WI38 (cell line): ENCODE results near the gene CEND1.

ENCODE experiments used
- H3K4me3 ChIP-seq: 2 replicates; pipeline ENCODE4 v1.5.1; 2011; ENCODE audit warnings: low read depth, mild to moderate bottlenecking, control low read depth, low read length
- CTCF ChIP-seq: IDR thresholded peaks from 2 replicates; pipeline ENCODE4 v1.5.1; 2012; ENCODE audit warnings: low read depth, mild to moderate bottlenecking, control low read depth, low read length

The CEND1 gene

DNA sequence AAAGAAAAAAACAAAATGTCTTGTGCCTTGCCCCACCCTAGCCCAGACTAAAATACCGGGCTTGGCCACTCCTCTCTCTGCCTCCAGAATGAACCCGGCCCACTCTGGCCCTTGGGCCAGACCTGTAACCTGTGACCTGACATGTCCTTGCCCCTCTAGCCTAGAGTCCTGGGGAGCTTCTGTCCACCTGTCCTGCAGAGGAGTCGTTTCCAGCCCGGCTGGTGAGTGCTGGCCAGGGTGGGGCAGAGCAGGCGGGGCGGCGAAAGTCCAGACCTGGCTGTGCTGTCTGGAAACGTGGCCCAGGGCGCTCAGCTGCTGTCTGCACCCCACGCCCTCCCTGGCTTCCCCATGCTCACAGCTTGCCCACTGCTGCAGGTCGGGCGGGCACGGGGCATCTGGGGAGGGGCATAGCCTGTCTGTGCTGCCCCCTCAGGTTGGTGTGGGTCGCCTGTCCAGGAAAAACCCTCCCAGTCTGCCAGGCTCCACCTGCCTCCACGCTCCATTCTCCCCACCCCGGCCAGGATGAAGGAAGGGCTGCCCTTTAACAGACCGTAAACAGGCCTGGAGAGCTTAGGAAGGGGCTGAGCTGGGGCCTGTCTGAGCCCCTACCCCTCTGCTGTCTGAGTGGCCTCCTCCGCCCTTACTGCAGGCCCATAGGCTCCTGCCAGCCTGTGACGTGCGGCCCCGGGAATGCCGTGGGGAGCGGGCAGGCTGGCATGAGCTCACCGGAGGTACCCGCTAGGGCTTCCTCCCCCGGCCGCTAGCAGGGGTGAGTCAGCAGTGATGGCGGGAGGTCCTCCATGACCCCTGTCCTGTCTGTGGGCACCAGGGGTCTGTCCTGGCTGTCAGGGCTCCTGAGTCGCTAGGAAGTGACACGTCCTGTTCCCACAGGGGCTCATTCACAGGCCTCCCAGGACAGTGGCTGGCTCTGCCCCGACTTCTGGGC, 44.8 kb upstream of the CEND1 start:
- TF ChIP-seq CTCF: no peak
- peak overlapping the region; percentile 74 for H3K4me3 ChIP-seq

DNA sequence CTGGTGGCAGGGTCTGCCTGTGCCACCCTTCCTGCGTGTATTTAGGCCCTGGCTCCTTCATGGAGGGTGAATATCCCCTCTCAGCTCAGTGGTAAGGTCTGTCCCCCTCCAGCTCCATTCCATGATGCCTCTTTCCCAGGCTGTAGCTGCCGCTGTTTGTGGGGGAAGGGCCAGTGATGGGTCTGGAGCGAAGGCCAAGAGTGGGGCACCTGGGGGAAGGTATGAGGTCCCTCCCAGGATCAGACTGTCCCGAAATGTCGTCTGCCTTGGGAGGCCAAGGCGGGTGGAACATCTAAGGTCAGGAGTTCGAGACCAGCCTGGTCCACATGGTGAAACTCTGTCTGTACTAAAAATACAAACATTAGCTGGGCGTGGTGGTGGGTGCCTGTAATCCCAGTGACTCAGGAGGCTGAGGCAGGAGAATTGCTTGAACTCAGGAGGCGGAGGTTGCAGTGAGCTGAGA, 44.0 kb upstream of the CEND1 start:
- no peak for TF ChIP-seq CTCF
- H3K4me3 ChIP-seq: peak overlapping the region; percentile 74

DNA sequence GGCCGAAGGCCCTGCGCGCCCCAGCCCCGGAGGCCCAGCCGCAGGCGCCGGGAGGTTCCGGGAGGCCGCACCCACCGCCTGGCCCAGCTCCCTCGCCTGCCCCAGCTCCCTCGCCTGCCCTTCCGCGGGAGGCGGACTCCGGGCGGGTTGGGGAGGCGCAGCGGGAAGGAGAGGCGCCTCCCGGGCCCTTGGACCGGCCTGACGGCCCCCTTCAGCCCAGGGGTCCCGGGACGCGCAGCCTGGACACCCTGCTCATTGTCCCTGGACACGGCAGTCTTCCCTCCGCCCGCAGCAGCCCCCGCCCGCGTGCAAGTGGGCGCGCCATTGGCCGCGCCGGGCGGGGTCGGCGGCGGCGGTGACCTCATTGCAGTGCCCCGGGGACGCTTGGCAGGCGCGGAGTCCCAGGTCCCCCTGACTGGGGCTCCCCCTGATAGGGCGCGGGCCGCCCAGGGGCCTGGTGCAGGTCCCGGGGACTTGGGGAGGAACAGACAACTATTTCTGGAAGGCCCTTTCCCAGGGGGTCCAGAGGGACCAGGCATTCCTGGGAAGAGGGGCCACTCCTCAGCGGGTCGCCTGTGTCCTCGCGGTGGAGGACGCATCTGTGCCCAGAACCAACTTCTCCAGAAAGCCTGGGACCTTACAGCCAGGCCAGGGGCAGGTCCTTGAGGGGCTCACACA, 43.4 kb upstream of the CEND1 start:
- peak overlapping the region; percentile 74 for H3K4me3 ChIP-seq
- TF ChIP-seq CTCF: no peak

DNA sequence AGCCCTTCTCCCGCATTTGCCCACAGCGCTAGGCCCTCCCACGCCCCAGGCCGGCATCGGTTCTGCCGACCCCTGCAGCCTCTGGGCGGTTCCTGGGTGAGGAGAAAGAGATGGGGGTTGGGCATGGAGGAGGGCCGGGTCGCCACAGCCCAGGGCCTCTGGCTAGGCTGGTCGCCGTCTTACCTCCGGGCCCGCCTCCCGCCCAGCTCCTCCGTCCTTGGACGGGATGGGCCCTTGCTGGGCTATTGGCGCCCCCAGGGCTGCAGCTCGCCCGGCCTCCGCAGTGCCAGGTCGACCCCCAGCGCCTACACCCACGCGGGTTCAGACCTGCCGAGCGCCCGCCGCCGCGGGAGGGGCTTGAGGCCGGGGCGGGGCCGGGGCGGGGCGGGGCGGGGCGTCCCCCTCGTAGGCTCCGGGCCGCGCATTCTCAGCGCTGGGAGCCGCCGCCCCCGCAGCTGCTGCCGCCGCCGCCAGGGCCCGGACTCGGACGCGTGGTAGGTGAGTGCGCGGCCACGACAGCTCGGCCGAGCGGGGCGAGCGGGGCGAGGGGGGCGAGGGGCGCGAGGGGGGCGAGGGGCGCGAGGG, 42.7 kb upstream of the CEND1 start, which contains the start of gene CD151:
CD151 (plus strand) TSS at position 424 of the 585 bp plus-strand sequence. CDS start 3,118 bp downstream, outside the sequence.
- H3K4me3 ChIP-seq: peak within 1 kb of the TSS; percentile 74
- no peak for TF ChIP-seq CTCF

- peak overlapping the region; percentile 52 for H3K4me3 ChIP-seq
- TF ChIP-seq CTCF: no peak
Observed at GRCh38 chr11:831961-832528, 42.2 kb upstream of the CEND1 start.

GRCh38 chr11:831118-831864, 41.4 kb upstream of the CEND1 start:
- TF ChIP-seq CTCF: no peak
- H3K4me3 ChIP-seq: no peak overlapping the region
